Posterior cingulate gyrus (tissue), 11 donors: Measurements from ENCODE around the gene MAD1L1.

Source experiments
- DNase-seq, 10 donors: peaks; one replicate each; pipeline versions ENCODE4 v3.0.0 to v3.0.0-alpha.2; 2020 to 2021; ENCODE audit warnings: mixed read lengths in 3 of 10
- intact Hi-C: fragments of 100-400 bp; cut with DNase I; formaldehyde crosslinking; loops from one replicate; pipeline ENCODE4 v1.15.1; 2023

The MAD1L1 gene

DNA sequence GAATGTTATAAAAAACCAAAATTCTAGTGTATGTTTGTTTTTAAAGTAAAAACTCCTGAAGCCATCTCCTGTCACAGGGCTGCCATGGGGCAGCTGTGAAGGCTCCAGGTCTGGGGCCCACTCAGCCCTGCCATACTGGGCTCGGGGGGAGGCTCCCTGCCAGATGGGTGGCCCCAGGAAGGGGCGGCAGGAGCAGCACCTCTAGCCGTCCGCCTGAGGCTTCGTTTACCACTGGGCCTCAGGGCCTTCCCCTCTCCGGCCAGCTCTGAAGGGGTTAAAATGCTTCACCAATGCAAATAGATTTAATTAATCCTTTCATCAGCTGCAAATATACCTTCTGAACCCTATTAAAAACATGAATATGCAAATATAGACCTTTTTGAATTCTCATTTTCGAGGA is 423.7 kb downstream of the MAD1L1 start:
- peak in 1 of 10 donors; percentile 49 for DNase-seq
- intact Hi-C loops = no loop called here

DNA sequence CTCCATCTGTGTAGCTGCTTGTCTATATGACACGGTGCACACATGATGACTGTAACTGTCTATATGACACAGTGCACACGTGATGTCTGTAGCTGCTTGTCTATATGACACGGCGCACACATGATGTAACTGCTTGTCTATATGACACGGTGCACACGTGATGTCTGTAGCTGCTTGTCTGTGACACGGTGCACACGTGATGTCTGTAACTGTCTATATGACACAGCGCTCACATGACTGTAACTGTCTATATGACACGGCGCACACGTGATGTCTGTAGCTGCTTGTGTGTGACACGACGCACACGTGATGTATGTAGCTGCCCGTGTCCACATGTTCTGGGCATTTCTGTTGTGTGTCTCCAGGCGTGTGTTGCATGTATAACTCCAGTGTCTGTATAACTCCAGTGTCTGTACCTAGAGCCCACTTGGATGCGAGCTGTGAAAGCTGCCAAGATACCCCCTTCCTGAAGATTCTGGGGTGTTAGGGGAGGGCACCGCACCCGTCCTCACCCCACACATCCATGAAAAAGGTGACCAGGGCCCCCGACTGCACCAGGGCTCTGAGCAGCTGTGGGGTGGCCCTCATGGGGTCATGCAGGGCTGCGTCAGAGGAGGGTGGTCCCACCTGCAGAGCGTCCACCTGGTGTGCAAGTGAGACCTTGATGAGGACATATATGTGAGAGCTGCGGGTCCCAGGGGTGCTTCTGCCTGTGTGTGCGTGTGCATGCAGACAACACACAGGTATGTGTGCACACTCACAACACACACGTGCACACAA is 424.7 kb downstream of the MAD1L1 start:
- peak in 1 of 10 donors; percentile 20 for DNase-seq
- intact Hi-C loops = no loop called here

DNA sequence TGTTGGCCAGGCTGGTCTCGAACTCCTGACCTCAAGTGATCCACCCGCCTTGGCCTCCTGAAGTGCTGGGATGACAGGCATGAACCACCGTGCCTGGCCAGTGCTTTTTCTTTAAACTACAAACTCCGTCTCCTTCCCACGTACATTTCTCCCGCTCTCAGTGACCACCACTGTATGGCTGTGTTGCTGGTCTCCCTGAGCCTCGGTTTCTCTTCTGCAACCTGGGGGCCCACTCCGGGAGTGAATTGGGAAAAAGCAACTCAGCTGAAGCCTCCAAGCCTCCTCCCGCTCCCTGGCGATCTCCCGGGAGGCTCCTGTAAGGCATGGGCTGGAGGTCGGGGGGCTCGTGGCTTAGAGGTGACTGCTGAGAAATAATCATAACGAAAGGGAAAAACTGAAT is 426.4 kb downstream of the MAD1L1 start:
- DNase-seq = peak in 1 of 10 donors; percentile 36
- intact Hi-C loops = no loop called here

DNA sequence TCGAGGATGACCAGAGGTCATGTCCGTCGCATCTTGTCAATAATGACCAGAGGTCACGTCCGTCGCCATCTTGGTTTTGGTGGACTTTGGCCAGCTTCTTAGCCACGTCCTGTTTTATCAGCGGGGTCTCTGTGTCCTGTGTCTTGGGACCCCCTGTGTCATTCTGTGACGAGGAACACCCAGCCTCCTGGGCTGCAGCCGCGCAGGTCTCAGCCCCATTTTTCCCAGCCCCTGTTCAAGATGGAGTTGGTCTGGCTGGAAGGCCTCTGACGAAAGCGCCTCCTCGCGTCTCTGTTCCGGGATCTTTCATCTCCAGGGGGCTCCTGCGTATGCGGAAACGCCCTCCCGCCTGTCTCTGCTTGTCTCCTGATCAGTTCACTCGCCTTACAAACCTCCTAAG is 428.4 kb downstream of the MAD1L1 start:
- intact Hi-C loops = no loop called here
- DNase-seq = peak in 1 of 10 donors; percentile 29

DNA sequence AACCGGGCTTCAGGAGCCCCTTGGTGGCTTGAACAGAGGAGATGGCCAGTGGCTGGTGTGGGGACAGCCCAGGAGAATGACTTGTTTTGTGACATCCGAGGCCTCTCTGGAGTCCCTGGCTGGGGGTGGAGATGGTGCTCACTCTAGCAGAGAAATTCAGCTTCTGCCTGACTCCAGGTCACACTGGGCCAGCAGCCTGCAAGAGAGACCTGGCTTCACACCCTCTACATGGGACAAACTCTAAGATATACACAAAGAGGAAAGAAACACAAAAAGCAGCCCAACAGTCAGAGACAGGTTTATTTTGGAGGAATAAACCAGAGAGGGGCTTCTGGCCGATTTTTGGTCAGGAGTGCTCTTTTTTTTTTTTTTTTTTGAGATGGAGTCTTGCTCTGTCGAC is 429.8 kb downstream of the MAD1L1 start:
- peak in 1 of 10 donors; percentile 62 for DNase-seq
- intact Hi-C loops = no loop called here

DNA sequence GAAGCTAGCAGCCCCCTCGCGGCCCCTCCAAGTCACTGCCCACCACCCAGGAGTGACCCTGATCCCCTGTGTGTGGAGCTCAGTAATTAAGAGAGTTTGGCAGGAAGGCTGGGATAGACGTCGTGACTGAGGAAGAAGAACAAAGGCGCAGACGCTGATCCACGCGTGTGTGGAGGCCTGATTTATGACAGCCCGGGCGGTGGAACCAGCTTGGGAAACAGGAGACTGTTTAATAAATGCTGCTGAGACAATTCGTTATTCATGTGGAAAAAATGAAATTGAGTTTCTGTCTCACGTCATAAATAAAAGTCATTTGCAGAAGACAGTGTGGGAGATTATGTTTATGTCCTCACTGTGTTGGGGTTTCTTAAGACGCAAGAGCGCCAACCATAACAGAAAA is 431.8 kb downstream of the MAD1L1 start:
- DNase-seq = no peak
- intact Hi-C loops = no loop called here

DNA sequence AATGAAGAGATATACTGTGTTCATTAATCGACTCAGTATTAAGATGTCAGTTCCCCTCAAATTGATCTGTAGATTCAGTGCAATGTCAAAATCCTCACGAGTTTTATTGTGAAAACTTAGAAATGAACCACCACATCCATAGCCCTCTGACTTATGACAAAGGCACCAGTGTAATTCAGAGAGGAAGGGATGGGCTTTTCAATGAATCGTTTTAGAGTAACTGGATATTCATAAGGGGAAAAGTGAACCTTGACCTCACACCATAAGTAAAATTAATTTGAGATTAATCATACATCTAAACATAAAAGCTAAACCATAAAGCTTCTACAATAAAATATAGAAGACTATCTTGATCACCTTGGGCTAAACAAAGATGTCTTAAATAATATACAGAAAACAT is 434.6 kb downstream of the MAD1L1 start:
- intact Hi-C loops = no loop called here
- DNase-seq = no peak

DNA sequence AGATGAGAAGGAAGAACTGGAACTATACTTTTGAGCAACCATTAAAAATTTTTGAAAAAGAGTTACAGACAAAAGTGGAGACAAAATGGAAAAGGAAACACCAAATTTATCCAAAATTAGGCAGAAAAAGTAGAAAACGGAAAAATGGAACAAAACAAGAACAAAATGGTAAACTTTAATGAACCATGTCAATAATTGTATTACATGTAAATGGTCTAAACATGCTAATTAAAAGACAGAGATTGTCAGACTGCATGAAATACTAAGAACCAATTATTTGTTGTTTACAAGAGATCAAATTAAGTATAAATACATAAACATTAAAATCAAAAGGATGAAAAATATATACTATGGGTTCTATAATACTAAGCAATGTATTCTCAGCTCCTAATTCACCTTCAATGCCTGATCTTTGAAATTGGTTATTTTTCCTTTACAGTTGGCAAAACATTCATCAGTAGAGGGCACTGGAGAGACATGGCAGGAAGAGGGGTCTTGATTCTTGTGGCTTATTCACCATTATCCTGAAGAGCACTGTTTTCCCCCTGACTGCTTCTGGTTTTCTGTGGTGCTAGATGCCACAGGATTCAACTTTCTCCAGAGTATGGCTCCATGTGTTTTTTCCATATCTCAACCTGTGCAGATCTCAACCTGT is 437.7 kb downstream of the MAD1L1 start:
- intact Hi-C loops = no loop called here
- DNase-seq = no peak

DNA sequence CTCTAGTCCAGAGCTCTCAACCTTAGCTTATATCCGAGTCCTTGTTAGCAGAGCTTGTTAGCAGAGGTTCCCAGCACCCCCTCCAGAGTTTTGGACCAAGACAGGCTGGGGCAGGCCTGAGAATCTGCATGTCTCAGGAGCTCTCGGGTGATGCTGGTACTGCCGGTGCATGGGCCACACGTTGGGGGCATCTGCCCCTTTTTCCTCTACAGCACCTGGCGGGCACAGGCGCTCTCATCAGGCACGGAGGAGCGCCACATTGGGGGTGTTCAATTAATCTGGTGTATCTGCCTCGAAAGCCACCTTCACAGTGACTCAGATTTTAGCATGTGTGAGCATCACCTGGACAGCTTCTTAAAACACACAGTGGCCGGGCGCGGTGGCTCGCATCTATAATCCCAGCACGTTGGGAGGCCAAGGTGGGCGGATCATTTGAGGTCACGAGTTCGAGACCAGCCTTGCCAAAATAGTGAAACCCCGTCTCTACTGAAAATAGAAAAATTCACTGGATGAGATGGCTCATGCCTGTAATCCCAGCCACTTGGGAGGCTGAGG is 445.0 kb downstream of the MAD1L1 start:
- DNase-seq = peak in 1 of 10 donors; percentile 71
- intact Hi-C loops = no loop called here

DNA sequence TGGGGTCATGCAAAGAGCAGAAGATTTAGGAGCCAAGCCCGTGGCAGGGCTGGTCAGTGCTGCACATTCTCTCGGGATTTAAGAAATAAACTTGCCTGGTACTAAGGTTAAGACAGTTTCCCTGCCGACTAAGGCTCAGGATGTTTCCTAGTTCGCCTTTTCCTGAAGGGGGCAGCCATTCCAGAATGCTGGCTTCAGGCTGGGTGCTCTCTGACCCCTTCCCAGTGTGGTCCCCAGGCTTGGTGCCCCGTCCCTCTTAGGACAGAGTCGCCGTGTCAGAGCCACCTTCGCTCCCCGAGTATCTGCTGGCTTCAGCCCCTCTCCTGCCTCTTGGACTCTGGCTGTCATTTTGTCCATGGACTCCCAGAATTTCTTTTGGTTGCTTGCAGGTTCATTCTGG is 445.5 kb downstream of the MAD1L1 start:
- intact Hi-C loops = no loop called here
- DNase-seq = peak in 1 of 10 donors; percentile 62

DNA sequence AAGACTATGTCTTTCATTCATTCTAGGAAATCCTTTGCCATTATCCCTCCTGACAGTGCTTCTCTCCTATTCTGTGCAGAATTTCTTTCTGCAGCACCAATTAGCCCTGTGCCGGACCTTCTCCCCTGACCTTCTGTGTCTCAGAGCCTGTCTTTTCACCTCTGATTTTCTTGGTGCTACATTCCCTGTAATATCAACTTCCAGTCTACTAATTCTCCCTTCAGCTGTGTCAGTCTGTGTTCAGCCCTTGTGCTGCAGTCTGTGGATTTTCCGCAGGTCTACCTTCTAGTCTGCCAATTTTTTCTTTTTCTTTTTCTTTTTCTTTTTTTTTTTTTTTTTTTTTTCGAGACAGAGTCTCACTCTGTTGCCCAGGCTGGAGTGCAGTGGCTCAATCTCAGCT is 446.9 kb downstream of the MAD1L1 start:
- DNase-seq = no peak
- intact Hi-C loops = no loop called here

DNA sequence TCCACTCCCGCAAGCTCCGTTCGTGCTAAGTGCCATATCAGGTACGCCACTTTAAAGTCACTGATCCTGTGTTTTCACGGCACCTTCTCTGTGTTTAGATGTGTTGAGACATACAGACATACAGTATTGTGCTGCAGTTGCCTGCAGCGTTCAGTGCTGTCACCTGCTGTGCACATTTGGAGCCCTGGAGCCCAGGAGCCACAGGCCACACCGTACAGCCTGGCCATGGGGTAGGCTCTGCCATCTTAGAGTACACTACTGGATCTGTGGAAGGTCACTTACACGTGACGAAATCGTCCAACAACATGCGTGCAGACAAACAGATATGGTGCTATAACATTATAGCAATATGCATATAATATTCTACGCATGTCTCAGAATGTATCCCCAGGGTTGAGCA is 451.4 kb downstream of the MAD1L1 start:
- intact Hi-C loops = no loop called here
- no peak for DNase-seq

DNA sequence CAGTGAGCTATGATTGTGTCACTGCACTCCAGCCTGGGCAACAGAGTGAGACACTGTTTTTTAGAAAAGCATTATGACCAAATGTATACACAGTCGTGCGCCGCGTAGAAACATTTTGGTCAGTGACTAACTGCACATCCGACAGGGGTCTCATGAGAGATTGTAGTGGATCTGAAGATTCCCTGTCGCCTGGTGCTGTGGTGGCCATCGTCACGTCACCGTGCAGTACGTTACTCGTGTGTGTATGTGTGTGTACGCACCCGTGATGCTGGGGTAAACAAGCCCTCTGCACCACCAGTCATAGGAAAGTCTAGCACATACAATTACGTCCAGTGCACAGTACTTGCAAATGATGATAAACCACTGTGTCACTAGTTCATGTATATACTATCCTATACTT is 453.3 kb downstream of the MAD1L1 start:
- DNase-seq = no peak
- intact Hi-C loops = no loop called here

DNA sequence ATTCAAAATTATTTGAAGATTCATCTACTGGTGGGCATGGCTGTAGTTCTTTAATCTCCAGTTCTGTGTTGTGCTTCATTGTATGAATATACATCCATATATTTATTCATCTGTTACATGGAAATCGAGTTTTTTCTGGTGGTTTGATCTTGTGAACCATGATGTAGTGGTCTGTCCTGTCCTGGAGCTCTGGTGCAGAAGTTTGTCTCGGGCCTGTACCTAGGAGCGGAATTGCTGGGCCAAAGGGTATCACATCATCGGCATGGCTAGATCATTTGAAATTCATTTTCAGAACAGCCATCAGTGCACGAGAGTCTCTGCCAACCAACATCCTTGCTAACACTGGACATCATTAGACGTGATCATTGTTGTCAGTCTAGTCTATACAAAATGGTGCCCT is 455.6 kb downstream of the MAD1L1 start:
- intact Hi-C loops = no loop called here
- DNase-seq = no peak

DNA sequence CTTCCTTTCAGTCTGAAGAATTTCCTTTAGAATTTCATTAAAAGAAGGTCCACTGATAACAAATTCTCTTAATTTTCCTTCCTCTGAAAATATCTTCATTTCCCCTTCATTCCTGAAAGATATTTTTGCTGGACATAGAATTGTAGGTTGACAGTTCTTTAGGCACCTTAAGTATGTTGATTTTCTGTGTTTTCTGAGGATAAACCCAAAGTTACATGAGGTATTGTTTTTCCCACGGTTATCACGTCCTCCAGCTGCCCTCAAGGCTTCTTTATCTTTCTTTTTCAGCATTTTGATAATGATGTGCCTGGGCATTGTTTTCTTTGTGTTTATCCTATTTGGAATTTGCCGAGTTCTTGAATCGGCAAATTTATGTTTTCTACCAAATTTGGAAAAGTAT is 457.4 kb downstream of the MAD1L1 start:
- intact Hi-C loops = no loop called here
- no peak for DNase-seq

DNA sequence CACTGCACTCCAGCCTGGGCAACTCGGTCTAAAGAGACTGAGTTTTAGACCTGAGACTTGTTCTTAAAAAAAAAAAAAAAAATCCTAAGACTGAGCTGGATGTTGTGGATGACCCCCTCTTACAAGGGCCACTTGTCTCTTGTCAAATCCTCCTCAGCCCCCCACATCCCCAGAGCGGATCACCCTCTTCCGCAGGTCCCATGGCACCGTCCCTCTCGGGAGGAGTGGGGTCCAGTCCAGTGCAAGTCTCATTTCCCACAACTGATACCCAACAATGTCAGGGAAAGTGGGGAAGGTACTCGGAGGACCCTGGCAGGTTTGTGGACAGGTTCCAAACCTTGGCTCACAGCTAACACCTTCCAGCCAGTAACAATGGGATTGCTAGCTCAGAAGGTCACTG is 462.4 kb downstream of the MAD1L1 start:
- no peak for DNase-seq
- intact Hi-C loops = no loop called here

DNA sequence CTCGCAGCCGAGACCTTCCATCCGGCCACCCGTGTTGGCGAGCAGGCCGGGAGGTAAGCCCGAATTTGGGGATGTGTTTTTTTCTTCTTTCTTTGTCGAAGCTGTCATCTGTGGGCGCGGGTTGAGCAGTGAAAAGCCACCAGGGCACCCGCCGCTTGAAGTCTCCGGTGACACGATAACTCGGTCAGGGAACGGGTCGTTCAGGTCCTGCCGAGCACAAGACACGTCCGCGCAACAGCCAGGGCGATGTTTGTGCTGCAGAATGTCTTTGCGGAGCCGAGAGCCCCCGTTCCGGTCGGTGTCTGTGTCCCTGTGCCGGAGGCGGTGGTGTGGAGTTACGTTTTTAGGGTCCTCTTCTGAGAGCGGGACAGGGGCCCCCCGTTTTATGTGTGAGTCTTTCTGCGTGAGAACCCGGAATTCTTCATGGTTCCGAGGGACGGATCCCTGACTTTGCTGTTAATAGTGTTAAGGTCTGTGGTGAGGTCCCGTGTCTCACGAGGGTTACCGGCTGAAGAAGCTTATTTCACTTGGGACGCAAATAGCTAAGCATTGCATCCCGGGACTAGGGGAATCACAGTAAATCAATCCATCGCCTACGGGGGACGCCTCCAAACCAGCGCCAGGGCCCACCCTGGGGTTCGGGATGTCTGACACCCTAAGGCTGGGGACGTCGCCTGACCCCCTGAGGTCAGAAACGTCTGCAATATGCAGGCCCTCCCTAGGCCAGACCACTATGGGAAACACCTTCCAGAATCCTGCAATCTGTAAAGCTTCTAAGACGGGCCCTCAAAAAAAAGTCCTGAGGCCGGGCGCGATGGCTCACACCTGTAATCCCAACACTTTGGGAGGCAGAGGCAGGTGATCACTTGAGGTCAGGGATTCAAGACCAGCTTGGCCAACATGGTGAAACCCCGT is 463.2 kb downstream of the MAD1L1 start:
- no peak for DNase-seq
- intact Hi-C loops = no loop called here

DNA sequence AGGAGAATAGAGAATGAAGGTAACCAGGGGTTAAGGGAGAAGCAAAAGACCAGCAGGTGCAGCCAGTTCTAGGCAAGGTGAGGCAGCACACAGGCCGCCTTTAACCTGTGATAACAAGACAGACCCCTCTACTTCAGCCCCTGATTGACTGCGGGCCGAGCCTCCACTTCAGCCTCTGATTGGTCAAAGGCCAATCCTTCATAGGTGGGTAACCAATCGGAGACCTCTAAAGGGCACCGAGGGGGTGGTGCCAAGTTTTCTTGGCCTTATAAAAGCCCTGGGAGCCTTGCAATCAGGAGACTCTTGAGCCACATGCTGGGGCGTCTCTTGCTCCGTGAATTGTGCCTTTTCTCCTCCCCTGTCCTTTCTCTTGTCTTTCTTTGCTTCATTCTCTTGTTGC is 463.9 kb downstream of the MAD1L1 start:
- no peak for DNase-seq
- intact Hi-C loops = no loop called here

DNA sequence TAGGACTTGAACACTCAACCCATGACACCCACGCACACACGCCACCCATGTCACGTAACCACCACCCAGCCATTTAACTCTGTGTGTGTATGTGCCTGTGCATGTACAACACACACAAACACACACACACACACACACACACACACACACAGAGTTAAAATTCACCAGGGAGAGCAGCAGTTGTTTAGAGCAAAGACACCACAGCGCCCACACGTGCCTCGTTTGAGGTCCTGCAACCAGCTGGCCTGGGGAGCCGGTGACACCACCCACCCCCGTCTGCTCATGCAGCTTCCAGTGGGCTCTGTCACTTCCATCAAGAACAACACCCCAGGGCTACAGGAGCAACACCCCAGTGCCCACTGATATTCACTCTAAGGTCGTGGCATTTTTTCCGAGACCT is 465.2 kb downstream of the MAD1L1 start:
- DNase-seq = no peak
- intact Hi-C loops = no loop called here
